NCI-H748 treated with DMSO at 0.1 percent for 48 hours (cell line): ENCODE results near the gene RASSF8.

Experiments
- DNase-seq: peaks from one replicate; lab custom pipeline; 2025; lab: John Stamatoyannopoulos, UW

The RASSF8 gene

GRCh38 chr12:26109343-26109881 is 150.9 kb downstream of the RASSF8 start:
- peak; percentile 25 for DNase-seq

GRCh38 chr12:26112232-26112631 is 153.8 kb downstream of the RASSF8 start:
- no peak for DNase-seq

GRCh38 chr12:26112703-26113147 is 154.2 kb downstream of the RASSF8 start:
- peak; percentile 79 for DNase-seq

- peak; percentile 79 for DNase-seq
Observed at GRCh38 chr12:26113181-26113654, 154.7 kb downstream of the RASSF8 start.

GRCh38 chr12:26113853-26114719 is 155.6 kb downstream of the RASSF8 start:
- peak; percentile 65 for DNase-seq

GRCh38 chr12:26114720-26115401 is 156.4 kb downstream of the RASSF8 start:
- DNase-seq: no peak

- DNase-seq: no peak
Observed at GRCh38 chr12:26116829-26117715, 158.6 kb downstream of the RASSF8 start.

GRCh38 chr12:26118308-26118707 is 159.8 kb downstream of the RASSF8 start:
- no peak for DNase-seq

- peak; percentile 10 for DNase-seq
Observed at GRCh38 chr12:26119391-26119989, 161.0 kb downstream of the RASSF8 start.

GRCh38 chr12:26120561-26121274 is 162.2 kb downstream of the RASSF8 start:
- DNase-seq: no peak

GRCh38 chr12:26121323-26122060 is 163.0 kb downstream of the RASSF8 start:
- no peak for DNase-seq

GRCh38 chr12:26122061-26122680 is 163.7 kb downstream of the RASSF8 start:
- DNase-seq: no peak

GRCh38 chr12:26122681-26123481 is 164.4 kb downstream of the RASSF8 start:
- peak; percentile 21 for DNase-seq

- DNase-seq: no peak
Observed at GRCh38 chr12:26123482-26123980, 165.0 kb downstream of the RASSF8 start.

- DNase-seq: peak; percentile 9
Observed at GRCh38 chr12:26124446-26125399, 166.2 kb downstream of the RASSF8 start, which contains the start of gene BHLHE41. BHLHE41 (minus strand) TSS chr12:26125037; CDS start chr12:26124779, 258 bp downstream.

- DNase-seq: peak; percentile 10
Observed at GRCh38 chr12:26125400-26126339, 167.2 kb downstream of the RASSF8 start.
